NCI-H446 (cell line): ENCODE data around the gene POC1B.
A peak's percentile ranks its signal among the peaks of the same experiment; 100 is the strongest.

Experiments
- DNase-seq, 2 experiments: peaks; one replicate each; lab custom pipeline; 2025; lab: John Stamatoyannopoulos, UW

POC1B gene

GRCh38 chr12:89539426-89540223, 13.8 kb upstream of the POC1B start:
- no peak for DNase-seq

- DNase-seq: no peak
Observed at GRCh38 chr12:89538897-89539296, 13.1 kb upstream of the POC1B start.

- no peak for DNase-seq
Observed at GRCh38 chr12:89537389-89537788, 11.5 kb upstream of the POC1B start.

- peak in 1 of 2 experiments; percentile 58 for DNase-seq
Observed at GRCh38 chr12:89529738-89530137, 3.9 kb upstream of the POC1B start.

DNA sequence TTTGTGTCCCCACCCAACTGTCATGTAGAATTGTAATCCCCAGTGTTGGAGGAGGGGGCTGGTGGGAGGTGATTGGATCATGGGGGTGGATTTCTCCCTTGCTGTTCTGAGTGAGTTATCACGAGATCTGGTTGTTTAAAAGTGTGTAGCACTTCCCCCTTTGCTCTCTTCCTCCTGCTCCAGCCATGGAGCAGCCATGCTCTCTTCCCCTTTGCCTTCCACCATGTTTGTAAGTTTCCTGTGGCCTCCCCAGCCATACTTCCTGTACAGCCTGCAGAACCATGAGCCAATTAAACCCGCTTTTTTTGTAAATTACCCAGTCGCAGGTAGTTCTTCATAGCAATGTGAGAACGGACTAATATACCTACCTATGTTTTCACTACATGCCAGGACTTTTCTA, 2.6 kb upstream of the POC1B start:
- DNase-seq: no peak

DNA sequence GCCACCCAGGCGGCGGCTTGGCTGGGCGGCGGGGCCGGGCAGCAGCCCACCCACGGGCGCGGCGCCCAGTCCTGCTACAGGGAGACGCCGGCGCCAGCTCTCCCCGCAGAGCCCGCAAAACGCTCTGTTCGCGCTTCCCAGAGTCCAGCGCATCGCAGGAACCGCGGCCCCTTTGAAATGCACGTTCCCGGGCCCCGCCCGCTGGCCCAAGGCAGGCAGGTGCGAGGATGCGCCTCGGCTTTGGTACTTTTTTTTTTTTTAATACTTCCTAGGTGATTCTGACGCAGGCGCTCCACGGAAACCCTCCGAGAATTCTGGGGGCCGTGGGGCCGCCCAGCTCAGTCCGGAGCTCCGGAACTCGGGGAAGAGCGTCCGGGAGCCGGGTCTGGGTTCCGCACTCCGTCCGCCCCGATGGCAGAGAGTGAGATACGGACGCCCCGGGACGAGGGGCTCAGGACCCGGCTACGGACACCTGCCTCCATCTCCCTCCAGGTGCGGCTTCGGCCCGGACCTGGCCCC, 483 bp downstream of the POC1B start:
- no peak for DNase-seq

- peak; percentile 10 to 58 for DNase-seq
Observed at GRCh38 chr12:89524541-89525304, 1.1 kb downstream of the POC1B start, which contains the start of gene GALNT4. Gene GALNT4, minus strand, starts transcription at chr12:89524796. Its CDS starts 247 bp downstream, at chr12:89524549.

DNA sequence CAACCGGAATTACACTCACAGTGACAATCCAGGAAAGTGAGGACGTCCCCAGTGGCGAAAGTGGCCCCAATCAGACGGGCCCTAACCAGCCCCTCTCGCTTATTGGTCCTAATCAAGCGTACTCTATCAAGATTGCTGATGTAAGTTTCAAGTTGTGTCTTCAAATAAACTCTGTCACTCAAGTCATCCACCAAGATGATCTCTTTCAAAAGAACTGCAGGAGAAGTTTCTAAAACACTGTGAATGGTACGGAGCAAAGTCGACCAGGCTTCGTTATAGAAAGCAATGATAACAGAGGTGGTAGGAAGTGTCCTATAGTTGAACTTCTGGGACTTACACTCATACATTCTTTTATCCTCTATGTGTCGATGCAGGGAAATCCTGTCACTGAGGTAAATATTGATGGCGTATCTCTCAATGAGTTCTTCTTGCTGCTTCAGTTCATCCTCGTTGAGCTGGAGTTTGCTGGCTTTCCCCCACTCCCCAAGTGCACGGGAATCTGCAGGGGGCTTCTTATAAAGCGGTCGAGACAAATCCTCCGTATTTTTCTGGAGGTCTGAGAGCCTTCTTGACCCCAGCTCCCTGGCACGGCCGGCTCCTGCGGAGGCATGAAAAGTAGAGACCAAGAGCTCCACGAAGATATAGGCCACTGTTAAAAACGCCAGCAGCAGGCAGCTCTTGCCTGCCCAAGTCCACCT, 1.9 kb downstream of the POC1B start:
- DNase-seq: no peak

- no peak for DNase-seq
Observed at GRCh38 chr12:89523393-89523792, 2.5 kb downstream of the POC1B start.

DNA sequence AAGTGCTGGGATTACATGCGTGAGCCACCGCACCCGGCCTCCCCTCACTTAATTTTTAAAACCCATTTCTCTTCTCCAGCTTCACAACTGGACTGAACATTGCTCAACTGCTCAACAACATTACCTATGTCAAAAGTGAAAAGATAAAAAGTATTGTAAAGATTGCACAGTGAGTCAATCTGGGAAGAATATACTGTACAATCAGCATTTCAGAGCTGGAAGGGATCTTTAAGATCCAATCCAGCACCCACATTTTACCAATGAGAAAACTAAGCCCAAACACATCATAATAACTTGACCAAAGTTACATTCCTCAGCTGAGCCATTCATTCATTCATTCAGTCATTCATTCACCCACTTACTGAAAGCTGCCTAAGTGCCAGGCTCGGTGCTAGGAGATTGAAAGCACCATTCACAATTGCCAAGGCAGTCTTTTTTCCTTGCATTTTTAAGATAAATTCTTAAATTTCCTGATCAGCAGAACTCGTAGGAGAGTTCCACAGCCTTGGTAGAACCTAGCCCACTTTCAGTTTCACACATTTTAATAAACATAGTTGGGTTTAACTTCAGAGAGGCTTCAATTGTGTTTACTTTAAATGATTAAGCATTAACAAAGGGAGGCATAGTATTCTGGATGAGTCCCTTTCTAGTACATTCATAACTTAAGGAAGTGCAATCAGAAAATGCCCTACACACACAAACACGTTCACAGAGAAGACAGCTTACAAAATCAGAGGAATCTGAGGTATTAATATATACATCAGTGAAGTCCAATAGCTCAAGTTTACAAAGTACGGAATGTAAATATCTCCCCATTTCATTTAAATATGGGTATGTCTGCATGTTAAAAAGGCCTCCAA, 4.3 kb downstream of the POC1B start:
- DNase-seq: no peak

GRCh38 chr12:89517720-89518119, 8.1 kb downstream of the POC1B start:
- DNase-seq: no peak

- no peak for DNase-seq
Observed at GRCh38 chr12:89516633-89517032, 9.2 kb downstream of the POC1B start.

DNA sequence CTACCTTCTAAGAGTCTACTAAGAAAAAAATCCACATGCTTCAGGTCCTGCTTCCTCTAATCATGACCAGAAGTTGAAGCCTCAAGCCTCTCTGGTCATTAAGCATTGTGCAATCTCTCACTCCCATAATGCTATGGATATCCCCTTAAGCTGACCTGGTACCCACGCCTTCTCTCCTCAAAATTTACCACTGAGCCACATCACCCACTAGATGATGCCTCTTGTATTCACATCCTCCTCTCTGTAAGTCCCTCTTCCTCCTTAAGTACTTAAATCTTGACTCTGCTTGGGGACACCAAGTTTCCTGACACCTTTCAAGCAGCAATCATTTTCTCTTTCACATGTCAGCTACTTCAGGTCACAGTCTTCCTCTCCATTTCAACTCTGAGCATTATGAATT, 11.1 kb downstream of the POC1B start:
- no peak for DNase-seq

DNA sequence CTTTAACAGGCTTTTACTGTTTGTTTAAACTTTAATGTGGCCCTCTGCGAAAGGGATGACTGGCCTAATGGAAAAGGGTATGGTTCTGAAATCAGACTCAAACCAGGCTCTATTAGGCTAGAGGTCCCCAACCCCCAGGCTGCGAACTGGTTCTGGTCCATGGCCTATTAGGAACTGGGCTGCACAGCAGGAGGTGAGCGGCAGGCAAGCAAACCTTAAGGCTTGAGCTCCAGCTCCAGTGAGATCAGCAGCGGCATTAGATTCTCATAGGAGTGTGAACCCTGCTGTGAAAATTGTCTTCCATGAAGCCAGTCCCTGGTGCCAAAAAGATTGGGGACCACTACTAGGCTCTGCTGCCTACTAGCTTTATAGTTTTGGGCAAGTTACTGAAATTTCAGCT, 12.3 kb downstream of the POC1B start:
- DNase-seq: no peak

- no peak for DNase-seq
Observed at GRCh38 chr12:89507015-89507824, 18.6 kb downstream of the POC1B start.

- DNase-seq: no peak
Observed at GRCh38 chr12:89506050-89506449, 19.8 kb downstream of the POC1B start.

DNA sequence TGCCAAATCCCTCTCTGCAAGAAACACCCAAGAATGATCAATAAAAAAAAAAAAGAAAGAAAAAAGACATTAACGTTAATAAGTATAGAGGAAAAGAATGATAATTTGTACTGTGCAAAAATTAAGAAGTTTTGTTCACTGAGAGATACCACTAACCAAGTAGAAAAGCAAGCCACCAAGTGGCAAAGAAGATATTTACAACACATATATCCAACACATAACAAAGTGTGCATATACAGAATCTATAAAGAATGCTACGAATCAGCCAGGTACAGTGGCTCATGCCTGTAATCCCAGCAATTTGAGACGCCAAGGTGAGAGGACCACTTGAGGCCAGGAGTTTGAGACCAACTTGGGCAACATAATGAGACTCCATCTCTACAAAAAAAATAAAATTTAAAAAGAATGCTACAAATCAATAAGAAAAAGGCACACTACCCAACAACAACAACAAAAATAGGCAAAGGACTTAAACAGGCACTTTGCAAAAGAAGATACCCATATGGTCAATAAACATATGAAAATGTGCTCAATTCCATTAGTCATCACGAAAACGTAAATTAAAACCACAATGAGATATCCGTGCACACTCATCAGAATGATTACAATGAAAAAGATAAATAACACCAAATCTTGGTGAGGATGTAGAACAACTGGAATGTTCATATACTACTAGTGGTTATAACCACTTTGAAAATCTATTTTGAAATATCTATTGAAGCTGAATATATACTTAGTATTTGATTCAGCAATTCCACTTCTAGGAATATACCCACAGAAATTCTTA, 21.1 kb downstream of the POC1B start:
- DNase-seq: no peak

DNA sequence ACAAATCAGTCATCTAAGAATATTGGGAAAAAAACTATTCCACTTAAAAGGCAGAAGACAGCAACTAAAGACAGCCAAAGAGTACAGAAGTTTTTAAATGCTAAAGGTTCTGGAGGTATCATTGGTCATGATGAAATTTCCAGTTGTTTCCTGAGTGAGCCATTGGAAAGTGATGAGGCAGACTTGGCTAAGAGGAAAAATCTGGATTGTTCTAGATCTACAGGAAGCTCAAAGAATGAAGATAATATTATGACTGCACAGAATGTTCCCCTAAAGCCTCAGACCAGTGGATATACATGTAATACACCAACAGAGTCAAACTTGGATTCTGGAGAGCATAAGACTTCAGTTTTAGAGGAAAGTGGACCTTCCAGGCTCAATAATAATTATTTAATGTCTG, 24.1 kb downstream of the POC1B start:
- DNase-seq: no peak

- DNase-seq: no peak
Observed at GRCh38 chr12:89499857-89500256, 26.0 kb downstream of the POC1B start.

DNA sequence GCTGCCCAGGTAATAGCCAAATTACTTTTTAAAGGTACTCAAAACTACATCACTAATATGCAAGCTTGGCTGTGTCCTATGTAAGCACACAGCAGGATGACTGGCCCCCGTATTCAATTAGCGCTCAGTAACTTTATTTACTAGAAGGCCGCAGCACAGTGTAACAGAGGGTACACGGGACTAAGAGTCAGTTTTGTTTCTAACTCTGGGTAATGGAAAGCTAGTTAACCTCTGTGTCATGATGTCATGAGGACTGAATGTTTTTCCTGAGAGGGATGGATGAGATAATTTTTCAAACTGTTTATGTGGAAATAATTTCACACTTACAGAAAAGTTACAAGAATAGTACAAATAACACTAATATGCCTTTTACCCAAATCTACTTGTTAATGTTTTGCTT, 28.4 kb downstream of the POC1B start:
- DNase-seq: no peak
